ENCODE results near the gene CIITA.

CIITA gene

GRCh38 chr16:10852948-10853347, 24.1 kb upstream of the CIITA start:
- no peak for DNase-seq

- no peak for DNase-seq
Measured at GRCh38 chr16:10856042-10856441, 21.0 kb upstream of the CIITA start.

- DNase-seq = no peak
Measured at GRCh38 chr16:10858203-10858602, 18.8 kb upstream of the CIITA start.

DNA sequence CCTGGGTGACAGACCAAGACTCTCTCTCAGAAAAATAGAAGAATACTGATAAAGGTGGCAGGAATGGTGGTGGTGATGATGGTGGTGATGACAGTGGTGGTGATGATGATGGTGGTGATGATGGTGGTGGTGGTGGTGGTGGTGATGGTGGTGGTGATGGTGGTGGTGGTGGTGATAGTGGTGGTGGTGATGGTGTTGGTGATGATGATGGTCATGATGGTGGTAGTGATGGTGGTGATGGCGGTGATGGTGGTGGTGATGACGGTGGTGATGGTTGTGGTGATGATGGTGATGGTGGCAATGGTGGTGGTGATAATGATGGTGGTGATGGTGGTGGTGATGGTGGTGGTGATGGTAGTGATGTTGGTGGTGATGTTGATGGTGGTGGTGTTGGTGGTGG, 18.0 kb upstream of the CIITA start:
- no peak for DNase-seq

- no peak for DNase-seq
Measured at GRCh38 chr16:10859658-10860057, 17.3 kb upstream of the CIITA start.

GRCh38 chr16:10862438-10862837, 14.6 kb upstream of the CIITA start:
- DNase-seq = peak; percentile 56

- DNase-seq = no peak
Measured at GRCh38 chr16:10865991-10866966, 10.7 kb upstream of the CIITA start.

DNA sequence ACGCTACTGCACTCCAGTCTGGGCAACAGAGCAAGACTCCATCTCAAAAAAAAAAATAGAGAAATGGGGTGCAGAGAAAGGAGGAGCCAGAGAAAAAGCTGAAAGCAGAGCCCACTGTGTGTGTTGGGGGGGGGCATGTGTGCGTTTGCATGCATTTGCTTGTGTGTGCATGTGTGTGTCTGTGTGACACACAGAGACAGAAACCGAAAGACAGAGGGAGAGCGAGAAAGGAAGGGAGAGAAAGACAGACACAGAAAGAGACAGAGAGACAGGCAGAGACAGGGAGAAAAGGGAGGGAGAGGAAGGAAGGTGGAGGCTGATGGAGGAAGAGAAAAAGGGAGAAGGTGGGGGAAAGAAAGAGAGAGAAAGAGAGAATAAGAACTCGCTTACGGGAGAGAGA, 9.8 kb upstream of the CIITA start:
- no peak for DNase-seq

- no peak for DNase-seq
Measured at GRCh38 chr16:10868104-10868595, 8.9 kb upstream of the CIITA start.

GRCh38 chr16:10868596-10869469, 8.2 kb upstream of the CIITA start:
- DNase-seq = peak; percentile 52

DNA sequence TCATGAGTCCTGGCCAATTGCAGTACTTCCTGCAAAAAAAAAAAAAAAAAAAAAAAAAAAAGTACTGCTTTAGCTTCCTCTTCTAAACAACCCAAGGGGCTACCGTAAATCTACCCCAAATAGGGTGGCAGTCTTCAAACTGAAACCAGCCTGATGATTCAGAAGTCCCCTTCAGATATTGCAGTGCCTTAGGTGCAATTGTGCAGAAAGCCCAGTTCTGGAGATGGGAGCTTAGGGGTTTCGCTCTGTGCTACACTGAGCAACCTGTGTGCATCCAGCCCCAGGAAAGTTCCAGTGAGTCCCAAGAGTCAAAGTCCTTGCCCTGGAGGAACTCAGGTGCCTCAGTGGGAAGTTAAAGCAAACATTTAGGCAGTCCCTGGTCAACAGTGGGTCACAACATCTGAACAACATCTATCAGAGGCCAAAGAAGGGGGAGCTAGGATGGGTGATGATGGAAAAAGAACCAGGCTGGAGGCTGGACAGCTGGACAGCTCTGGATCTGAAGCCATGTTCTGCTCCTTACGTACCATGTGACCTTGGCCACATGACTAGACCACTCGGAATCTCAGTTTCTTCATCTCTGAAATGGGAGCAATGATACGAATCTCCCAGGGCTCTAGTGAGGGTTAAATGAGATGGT, 6.7 kb upstream of the CIITA start:
- DNase-seq = peak; percentile 93

DNA sequence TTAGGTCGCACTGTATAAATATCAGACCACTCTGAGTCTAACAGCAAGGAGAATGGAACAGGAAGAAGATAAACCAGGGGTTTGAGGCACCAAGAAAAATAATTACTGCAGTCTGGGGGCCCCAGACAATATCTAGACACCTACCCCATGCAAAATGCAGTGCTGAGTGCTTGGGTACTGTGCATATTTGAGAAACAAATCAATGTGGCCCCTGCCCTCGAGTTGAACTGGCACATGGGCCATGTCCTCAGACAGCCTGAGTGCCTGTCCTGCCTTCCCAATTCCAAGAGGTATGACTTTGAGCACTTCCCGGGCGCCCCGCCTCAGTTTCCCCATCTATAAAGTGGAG, 6.2 kb upstream of the CIITA start:
- no peak for DNase-seq

DNA sequence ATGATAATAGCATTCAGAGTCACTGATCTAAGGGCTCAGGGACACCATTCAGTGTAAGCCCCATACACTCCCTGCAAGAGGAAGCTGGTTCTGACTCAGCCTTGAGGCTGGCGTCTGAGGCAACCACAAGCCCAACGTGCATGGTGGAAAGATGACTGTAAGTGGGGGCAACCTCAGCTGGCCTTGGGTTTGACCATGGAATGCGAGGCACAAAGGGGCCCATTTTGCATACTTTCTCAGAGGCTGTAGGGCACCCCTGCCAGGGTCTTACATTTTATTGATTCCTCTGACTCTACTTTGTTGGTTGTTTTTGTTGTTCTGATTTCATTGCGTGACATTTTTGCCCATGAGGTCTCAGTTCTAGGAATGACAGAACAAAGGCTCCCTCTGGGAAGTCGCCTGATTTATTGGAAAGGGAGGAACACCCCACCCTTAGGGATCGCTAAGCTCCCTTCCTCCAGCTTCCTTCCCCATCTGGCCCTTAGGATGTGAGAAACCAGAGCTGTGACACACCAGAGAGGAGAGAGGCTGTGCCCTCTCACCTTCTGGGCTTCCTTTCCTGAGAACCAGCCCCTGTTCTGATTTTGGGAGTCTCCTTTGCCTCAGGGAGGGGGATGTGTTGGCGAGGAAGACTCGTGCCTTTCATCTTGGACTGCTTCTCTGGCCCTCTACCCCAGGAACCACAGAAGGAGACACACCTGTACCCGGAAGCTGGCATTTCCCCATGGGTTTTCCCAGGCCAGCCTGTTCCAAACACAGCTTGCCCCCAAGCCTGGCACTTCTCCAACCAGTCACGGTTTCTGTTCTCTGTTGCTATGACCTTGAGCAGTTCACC, 5.6 kb upstream of the CIITA start:
- peak; percentile 96 for DNase-seq

DNA sequence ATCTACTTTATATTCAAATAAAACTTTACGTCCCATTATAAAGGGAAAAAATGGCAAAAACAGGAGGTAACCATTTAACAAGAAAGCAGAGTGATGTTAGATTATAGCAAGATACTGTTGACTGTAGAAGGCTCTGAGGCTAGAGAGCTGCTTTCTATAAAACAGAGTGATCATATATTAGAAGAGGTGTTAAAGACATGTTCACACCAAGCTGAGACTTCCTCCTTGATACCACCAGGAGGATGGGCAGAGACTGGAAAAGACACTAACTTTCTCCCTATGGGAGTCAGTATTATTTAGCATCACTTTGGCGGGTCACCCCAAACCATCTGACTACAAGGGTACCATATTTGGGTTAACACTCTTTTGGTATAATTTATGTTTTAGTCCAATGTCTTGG, 687 bp upstream of the CIITA start:
- DNase-seq = peak; percentile 17

- DNase-seq = peak; percentile 44
Measured at GRCh38 chr16:10877472-10877946, 507 bp downstream of the CIITA start.

DNA sequence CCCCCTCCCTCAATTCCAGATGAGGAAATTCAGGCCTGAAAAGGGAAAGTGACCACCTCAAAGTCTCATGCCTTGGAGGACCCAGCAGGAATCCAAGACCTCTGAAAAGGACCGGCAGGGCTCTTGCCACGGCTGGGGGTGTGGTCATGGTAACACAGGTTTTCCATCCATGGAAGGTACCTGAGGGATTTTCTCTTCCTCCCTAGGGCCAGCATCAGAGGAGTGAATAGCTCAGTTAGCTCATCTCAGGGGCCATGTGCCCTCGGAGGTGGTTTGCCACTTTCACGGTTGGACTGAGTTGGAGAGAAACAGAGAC, 1.3 kb downstream of the CIITA start:
- DNase-seq = peak; percentile 67

GRCh38 chr16:10878644-10879501, 1.9 kb downstream of the CIITA start:
- DNase-seq = peak; percentile 66

DNA sequence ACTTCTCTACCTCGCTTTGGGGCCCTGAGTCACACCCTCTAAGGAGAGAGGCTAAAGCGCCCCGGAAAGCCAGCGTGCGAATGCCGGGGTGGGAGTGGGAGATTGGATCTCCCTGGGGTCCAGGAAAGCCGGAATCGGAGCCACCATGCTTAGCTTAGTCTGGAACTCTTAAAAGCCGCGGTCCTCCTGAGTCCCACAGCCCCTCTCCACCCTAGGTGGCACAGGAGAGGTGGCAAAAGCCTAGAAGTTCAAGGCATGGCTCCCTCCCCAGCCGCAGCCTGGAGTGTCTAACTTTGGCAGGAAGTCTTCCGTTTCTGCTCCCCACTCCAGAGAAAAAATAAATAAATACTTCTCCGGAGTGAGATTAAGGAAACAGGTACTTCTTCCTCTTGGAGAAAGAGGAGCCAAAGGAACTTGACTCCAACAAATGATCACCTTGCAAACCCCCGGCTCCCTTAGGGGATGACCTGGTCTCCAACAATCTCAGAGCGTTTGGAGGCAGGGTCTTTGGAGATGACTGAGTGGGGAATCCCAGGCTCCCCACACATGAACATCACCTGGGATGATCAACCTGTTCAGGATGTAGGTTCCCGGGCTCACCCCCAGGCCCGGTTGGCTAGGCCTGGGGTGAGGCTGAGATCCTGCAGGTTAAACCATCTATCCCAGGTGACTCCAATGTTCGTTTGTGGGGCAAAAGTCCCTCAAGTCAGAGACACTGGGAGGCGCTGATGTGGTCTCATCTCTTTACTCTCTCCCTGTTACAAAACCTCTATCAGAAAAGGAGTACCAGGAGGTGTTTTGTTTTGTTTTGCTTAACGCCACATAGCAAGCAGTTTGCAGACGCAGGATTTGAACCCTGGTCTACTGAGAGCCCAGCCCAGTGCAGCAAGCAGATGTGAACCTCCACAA, 2.9 kb downstream of the CIITA start:
- DNase-seq = peak; percentile 16

GRCh38 chr16:10880594-10881452, 3.8 kb downstream of the CIITA start:
- DNase-seq = peak; percentile 35

Data from activated CD4-positive, alpha-beta T cell treated with anti-CD3 and anti-CD28 coated beads, Interleukin-10, Interleukin-2, amounts not matched to agents 100 ng/mL and 50 ng/mL, durations not matched to agents 16 hours and 8 hours (primary cell).